GM18505 (cell line): Measurements from ENCODE around the gene PTBP2.

Source experiments
- ATAC-seq: cut with Tn5 transposase; IDR thresholded peaks from one replicate; pipeline ENCODE4 v1.9.1; 2021; ENCODE audit not compliant: unreplicated experiment
- POLR2A ChIP-seq: IDR thresholded peaks from 4 replicates; pipeline ENCODE4 v1.6.1; 2011; ENCODE audit warnings: borderline replicate concordance; ENCODE audit not compliant: insufficient read depth, insufficient read length; ENCODE audit errors: extremely low read depth

PTBP2 gene

GRCh38 chr1:96714881-96715280 lies 6.7 kb upstream of the PTBP2 start:
- ATAC-seq, result no peak
- no peak for TF ChIP-seq POLR2A

DNA sequence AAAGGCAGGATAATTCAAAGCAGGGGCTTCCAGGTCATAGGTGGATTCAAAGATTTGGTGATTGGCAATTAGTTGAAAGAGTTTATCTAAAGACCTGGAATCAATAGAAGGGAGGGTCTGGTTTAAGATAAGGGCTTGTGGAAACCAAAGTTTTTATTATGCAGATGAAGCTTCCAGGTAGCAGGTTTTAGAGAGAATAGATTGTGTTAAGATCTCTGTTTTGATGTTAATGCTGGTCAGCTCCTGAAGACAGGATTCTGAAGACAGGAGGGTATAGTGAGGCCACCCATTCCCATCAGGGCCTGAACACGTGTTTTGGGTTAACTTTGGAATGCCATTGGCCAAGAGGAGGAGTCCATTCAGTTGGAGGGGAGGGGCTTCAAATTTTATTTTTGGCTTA lies 6.1 kb upstream of the PTBP2 start:
- no peak for TF ChIP-seq POLR2A
- ATAC-seq, result no peak

DNA sequence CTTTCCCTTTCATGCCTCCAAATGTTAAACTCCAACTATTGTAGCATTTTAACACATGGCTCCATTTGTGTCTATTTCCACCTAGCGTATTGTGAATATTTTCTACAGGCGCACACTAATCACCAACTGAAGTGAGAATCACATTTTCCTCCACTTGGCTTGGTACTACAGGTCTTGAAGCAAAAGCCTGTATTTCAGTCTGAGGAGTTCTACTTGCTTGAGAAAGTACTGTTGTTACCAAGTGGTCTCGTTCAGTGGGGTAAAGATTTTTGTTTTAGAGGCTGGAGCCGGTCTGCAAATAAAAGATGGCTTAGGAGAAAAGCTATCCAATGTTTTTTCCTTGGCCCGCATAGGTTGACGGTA lies 550 bp upstream of the PTBP2 start:
- TF ChIP-seq POLR2A, result no peak
- ATAC-seq, result peak; percentile 9

- peak; percentile 49 for ATAC-seq
Observed at GRCh38 chr1:96722161-96722922, 758 bp downstream of the PTBP2 start.

GRCh38 chr1:96722958-96723357 lies 1.4 kb downstream of the PTBP2 start:
- no peak for TF ChIP-seq POLR2A

More at GRCh38 chr1:96722161-96722922, 758 bp downstream of the PTBP2 start:
- TF ChIP-seq POLR2A, result no peak

DNA sequence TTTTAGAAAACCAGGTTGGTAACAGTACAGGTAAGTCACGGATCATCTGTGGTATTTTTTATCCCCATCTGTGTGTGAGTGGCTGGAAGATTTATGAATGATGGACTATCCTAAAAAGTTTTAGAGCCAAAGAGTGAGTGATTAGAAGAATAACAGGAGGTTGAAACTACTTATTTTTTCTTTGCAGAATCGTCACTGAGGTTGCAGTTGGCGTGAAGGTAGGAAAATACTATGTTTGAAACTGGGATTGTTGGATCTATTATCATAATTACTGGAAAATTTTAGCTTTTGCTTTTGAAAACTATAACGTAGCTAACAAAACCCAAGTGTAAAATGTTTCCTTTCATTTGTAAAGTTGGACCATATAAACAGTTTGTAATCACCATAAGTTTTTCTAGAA lies 1.8 kb downstream of the PTBP2 start:
- no peak for ATAC-seq
- no peak for TF ChIP-seq POLR2A

More at GRCh38 chr1:96722958-96723357, 1.4 kb downstream of the PTBP2 start:
- no peak for ATAC-seq

- no peak for TF ChIP-seq POLR2A
- no peak for ATAC-seq
Observed at GRCh38 chr1:96723936-96724335, 2.4 kb downstream of the PTBP2 start.

- TF ChIP-seq POLR2A, result no peak
- no peak for ATAC-seq
Observed at GRCh38 chr1:96727860-96728259, 6.3 kb downstream of the PTBP2 start.

DNA sequence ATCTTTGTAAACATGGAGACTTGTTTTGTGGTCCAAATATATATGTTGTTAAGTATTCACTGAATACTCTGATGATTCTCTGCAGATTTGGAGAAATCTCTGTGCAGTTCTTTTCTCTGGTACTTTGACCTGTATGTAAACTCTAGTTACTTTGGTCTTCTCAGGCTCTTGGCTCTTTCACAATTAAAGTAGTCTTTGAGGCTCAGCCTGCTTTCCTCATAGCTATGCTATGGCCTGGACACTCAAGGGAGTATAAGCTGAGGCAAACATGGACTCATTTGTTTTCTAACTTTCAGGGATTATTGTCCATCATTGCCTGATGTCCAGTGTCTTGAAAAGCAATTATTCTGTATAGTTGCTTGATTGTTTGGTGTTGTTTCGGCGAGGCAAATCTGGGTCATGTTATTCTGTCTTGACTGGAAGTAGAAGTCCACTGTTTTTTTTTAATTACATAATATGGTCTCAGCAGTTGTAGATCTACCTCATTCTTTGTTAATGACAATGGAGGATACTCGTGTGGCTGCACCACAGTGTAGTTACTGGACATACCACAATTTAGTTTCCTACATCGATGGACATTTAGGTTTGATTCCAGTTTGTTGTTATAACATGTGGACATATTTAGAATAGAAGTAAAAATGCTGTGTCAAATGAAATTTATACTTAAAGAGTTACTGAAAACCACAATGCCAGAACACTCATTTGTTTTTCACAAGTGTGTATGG lies 9.2 kb downstream of the PTBP2 start:
- no peak for ATAC-seq
- TF ChIP-seq POLR2A, result no peak

- no peak for ATAC-seq
- no peak for TF ChIP-seq POLR2A
Observed at GRCh38 chr1:96741335-96741734, 19.8 kb downstream of the PTBP2 start.

DNA sequence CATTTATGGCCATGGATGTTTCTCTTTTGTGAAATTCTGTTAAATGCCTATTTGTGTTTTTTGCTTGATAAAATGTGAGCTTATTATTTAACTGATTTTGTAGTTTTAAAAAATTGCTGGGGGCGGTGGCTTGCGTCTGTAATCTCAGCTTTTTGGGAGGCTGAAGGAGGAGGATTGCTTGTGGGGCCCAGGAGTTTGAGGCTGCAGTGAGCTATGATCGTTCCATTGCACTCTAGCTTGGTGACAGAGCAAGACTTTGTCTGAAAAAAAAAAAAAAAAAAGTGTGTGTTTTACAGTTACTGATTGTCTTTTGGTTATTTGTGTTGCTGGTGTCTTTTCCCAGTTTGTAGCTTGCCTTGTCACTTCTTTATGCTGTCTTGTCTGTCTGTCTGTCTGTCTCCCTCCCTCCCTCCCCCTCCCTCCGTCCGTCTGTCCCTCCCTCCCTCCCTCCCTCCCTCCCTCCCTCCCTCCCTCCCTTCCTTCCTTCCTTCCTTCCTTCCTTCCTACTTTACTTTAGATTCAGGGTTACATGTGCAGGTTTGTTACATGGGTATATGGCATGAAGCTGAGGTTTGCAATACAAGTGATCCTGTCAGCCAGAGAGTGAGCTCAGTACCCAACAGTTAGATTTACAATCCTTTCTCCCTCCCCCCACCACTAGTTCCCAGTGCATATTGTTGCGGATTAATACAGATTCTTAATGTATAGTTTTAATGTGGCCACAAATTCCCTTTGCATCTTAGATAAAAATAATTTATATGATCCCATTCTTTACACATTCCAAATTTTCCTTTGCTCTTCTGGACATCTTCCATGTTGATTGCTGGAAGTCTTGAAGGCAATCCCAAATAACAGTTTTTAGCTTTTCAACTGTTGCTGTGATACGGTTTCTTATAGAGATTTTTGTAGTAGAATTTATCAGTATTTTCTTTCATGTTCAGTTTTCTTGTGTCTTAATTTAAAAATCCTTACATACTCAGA lies 25.1 kb downstream of the PTBP2 start:
- ATAC-seq, result no peak
- no peak for TF ChIP-seq POLR2A

DNA sequence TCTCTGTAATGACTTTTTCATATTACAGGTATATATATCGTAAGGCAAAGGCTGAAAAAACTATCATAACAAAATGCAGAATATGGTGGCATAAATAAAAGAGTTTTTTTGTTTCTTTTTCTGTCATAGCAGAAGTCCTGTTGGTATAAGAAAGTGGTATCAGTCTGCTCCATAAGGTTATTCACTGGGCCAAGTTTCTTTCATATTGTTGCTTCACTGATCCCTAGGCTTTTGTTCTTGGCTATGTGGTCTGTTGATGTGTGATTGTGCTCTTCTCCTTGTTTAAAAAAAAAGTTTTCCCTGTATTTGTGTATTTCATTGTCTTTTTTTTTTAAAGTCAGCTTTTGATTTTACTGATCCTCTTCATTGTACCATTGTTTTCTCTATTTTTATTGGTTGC lies 26.0 kb downstream of the PTBP2 start:
- no peak for TF ChIP-seq POLR2A
- ATAC-seq, result no peak

GRCh38 chr1:96748078-96748477 lies 26.5 kb downstream of the PTBP2 start:
- TF ChIP-seq POLR2A, result no peak
- ATAC-seq, result no peak
